Gastrocnemius medialis (tissue), 4 donors: ENCODE results near the gene IFITM10.

Experiments used
- CTCF ChIP-seq, 5 experiments: fragments of 450-650 bp in 3 of 5; fragments of 200-600 bp in 2 of 5; sonication (generic) in 2 of 5; IDR thresholded peaks in 4 of 5; conservative IDR thresholded peaks in 1 of 5; 1 replicate in 4 of 5; 2 replicates in 1 of 5; pipeline ENCODE4 v1.5.1; 2016 to 2019; ENCODE audit warnings: antibody characterized with exemption in 5 of 5, mild to moderate bottlenecking in 3 of 5, moderate library complexity in 3 of 5
- POLR2A ChIP-seq, 2 donors: fragments of 450-650 bp; IDR thresholded peaks; one replicate each; pipeline ENCODE4 v1.6.1; 2017; ENCODE audit warnings: antibody characterized with exemption in 2 of 2, mild to moderate bottlenecking in 2 of 2, moderate library complexity in 2 of 2

DNA sequence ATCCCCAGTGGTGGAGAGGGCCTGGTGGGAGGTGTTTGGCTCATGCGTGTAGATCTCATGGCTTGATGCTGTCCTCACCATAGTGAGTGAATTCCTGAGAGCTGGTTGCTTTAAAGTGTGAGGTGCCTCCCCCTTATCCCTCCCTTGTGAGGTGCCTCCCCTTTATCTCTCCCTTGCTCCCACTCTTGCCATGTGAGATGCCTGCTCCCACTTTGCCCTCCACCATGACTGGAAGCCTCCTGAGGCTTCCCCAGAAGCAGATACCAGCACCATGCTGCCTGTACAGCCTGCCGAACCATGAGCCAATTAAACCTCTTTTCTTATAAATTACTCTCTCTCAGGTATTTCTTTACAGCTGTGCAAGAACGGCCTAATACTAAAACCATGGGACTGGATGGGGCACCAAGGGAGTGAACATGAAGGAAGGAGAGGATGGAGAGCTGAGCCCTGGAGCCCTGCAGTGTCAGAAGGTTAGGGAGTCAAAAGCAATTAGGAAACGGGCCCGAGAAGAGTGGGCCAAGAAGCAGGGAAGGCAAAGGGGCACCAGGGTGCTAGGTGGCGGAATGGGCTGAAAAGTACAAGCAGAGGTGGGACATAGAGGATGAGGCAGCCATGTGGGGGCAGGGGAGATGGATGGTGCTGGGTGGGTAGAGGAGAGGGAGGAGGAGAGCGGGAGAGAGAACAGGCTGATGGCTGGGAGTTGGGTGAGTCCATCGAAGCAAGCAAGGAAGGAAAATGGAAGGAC, 9.4 kb downstream of the IFITM10 start:
- TF ChIP-seq POLR2A (IDR thresholded peaks at IDR 0.05) (no peak), CTCF (IDR thresholded peaks at IDR 0.05 in 4 of 5, conservative IDR thresholded peaks at IDR 0.05 in 1 of 5) (no peak)
